ENCODE results near the gene PRKCE. TPM values are rescaled to one million over a fixed set of nuclear protein-coding genes. Genes with fewer than 3 reads are reported as not detected.

PRKCE gene
- total RNA-seq, 2 experiments from 2014 or later = 24.9 to 26.2 TPM

- Mint-ChIP-seq H3K4me3 (no peak overlapping the region), H3K27me3 (no peaks in the 10 kb centered on the region), H3K27ac (no peak overlapping the region), H3K4me1 (ENCODE audit: low read depth) (peaks cover 5% of the 10 kb centered on the region), H3K9me3 (no peaks in the 10 kb centered on the region), H3K36me3 (ENCODE audit: low read depth) (no peaks in the 10 kb centered on the region)
- no peaks in the 10 kb centered on the region for H3K4me1 ChIP-seq (ENCODE audit: insufficient read depth, low read length)
- ChIA-PET CTCF (no interaction called here), POLR2A (no interaction called here)
- no peaks in the 10 kb centered on the region for H3K27me3 ChIP-seq (ENCODE audit: control insufficient read depth in 1 of 2, insufficient read depth in 2 of 2, low read length in 2 of 2)
- no peak for DNase-seq
- no peak for ATAC-seq (ENCODE audit: poor library complexity)
- no peak overlapping the region for H3K4me3 ChIP-seq (ENCODE audit: low read length)
- no peaks in the 10 kb centered on the region for H3K9me3 ChIP-seq (ENCODE audit: control insufficient read depth in 1 of 2, insufficient read depth in 1 of 2, low read length in 2 of 2)
- no peaks in the 10 kb centered on the region for H3K36me3 ChIP-seq (ENCODE audit: insufficient read depth, low read length)
- intact Hi-C loops (cut with DNase I, micrococcal nuclease) = no loop called here
- no peak overlapping the region for H3K27ac ChIP-seq (ENCODE audit: low read depth in 1 of 2, low read length in 2 of 2)
- no peak for TF ChIP-seq CTCF (IDR thresholded peaks at IDR 0.05)
Measured at GRCh38 chr2:46125798-46126197, 474.3 kb downstream of the PRKCE start.

GRCh38 chr2:46126571-46126970 is 475.1 kb downstream of the PRKCE start:
- no peak for TF ChIP-seq CTCF (IDR thresholded peaks at IDR 0.05)
- H3K4me3 Mint-ChIP-seq = no peak overlapping the region
- H3K9me3 Mint-ChIP-seq = no peaks in the 10 kb centered on the region
- peaks cover 5% of the 10 kb centered on the region for H3K4me1 Mint-ChIP-seq (ENCODE audit: low read depth)
- intact Hi-C loops (cut with DNase I, micrococcal nuclease) = no loop called here
- no peaks in the 10 kb centered on the region for H3K9me3 ChIP-seq (ENCODE audit: control insufficient read depth in 1 of 2, insufficient read depth in 1 of 2, low read length in 2 of 2)
- no peak overlapping the region for H3K4me3 ChIP-seq (ENCODE audit: low read length)
- H3K27ac Mint-ChIP-seq = no peak overlapping the region
- no peaks in the 10 kb centered on the region for H3K36me3 Mint-ChIP-seq (ENCODE audit: low read depth)
- H3K36me3 ChIP-seq (ENCODE audit: insufficient read depth, low read length) = no peaks in the 10 kb centered on the region
- no peak for ATAC-seq (ENCODE audit: poor library complexity)
- no peak overlapping the region for H3K27ac ChIP-seq (ENCODE audit: low read depth in 1 of 2, low read length in 2 of 2)
- no peaks in the 10 kb centered on the region for H3K27me3 Mint-ChIP-seq
- ChIA-PET CTCF (no interaction called here), POLR2A (no interaction called here)
- no peaks in the 10 kb centered on the region for H3K4me1 ChIP-seq (ENCODE audit: insufficient read depth, low read length)
- no peaks in the 10 kb centered on the region for H3K27me3 ChIP-seq (ENCODE audit: control insufficient read depth in 1 of 2, insufficient read depth in 2 of 2, low read length in 2 of 2)
- DNase-seq = no peak

- no peak overlapping the region for H3K4me3 Mint-ChIP-seq
- no peak overlapping the region for H3K27ac ChIP-seq (ENCODE audit: low read depth in 1 of 2, low read length in 2 of 2)
- no peaks in the 10 kb centered on the region for H3K36me3 Mint-ChIP-seq (ENCODE audit: low read depth)
- intact Hi-C loops (cut with DNase I, micrococcal nuclease) = no loop called here
- no peak for ATAC-seq (ENCODE audit: poor library complexity)
- no peaks in the 10 kb centered on the region for H3K36me3 ChIP-seq (ENCODE audit: insufficient read depth, low read length)
- no peaks in the 10 kb centered on the region for H3K27me3 Mint-ChIP-seq
- no peak overlapping the region for H3K27ac Mint-ChIP-seq
- POLR2A ChIA-PET = no interaction called here
- H3K4me1 ChIP-seq (ENCODE audit: insufficient read depth, low read length) = no peaks in the 10 kb centered on the region
- H3K27me3 ChIP-seq (ENCODE audit: control insufficient read depth in 1 of 2, insufficient read depth in 2 of 2, low read length in 2 of 2) = no peaks in the 10 kb centered on the region
- TF ChIP-seq CTCF (IDR thresholded peaks at IDR 0.05) = no peak
- no peaks in the 10 kb centered on the region for H3K9me3 Mint-ChIP-seq
- no peak overlapping the region for H3K4me3 ChIP-seq (ENCODE audit: low read length)
- H3K4me1 Mint-ChIP-seq (ENCODE audit: low read depth) = peaks cover 5% of the 10 kb centered on the region
- CTCF ChIA-PET = no interaction called here
- DNase-seq = no peak
- no peaks in the 10 kb centered on the region for H3K9me3 ChIP-seq (ENCODE audit: control insufficient read depth in 1 of 2, insufficient read depth in 1 of 2, low read length in 2 of 2)
Measured at GRCh38 chr2:46127176-46127575, 475.7 kb downstream of the PRKCE start.
